Testis (tissue), 3 donors: ENCODE results near the gene NCMAP. TPM values are rescaled to one million over a fixed set of nuclear protein-coding genes. Genes with fewer than 3 reads are reported as not detected.

Experiments used
- DNase-seq: peaks from one replicate; pipeline ENCODE4 v3.0.0-alpha.2; 2019
- H3K27ac ChIP-seq, 2 donors: fragments of 200-600 bp; sonication (generic); one replicate each; pipeline ENCODE4 v1.5.1; 2019
- H3K27me3 ChIP-seq: fragments of 200-600 bp; sonication (generic); one replicate; pipeline ENCODE4 v1.5.1; 2019
- H3K36me3 ChIP-seq: fragments of 200-600 bp; sonication (generic); one replicate; pipeline ENCODE4 v1.5.1; 2017; ENCODE audit warnings: low read depth; ENCODE audit errors: missing control alignments
- H3K4me1 ChIP-seq: fragments of 200-600 bp; sonication (generic); one replicate; pipeline ENCODE4 v1.5.1; 2019
- H3K4me3 ChIP-seq, 2 donors: fragments of 200-600 bp; sonication (generic); one replicate each; pipeline ENCODE4 v1.5.1; 2017 to 2019
- H3K9me3 ChIP-seq: fragments of 200-600 bp; sonication (generic); one replicate; pipeline ENCODE4 v1.5.1; 2017
- POLR2A ChIP-seq: fragments of 450-650 bp; IDR thresholded peaks from one replicate; pipeline ENCODE4 v1.6.1; 2017; ENCODE audit warnings: antibody characterized with exemption, mild to moderate bottlenecking, moderate library complexity
- WGBS, 2 donors: methylation state at CpG; one replicate each; pipeline ENCODE4 v1.1.5; 2018; 5-methylcytosine and 5-hydroxymethylcytosine counted together
- intact Hi-C: fragments of 100-400 bp; cut with DNase I; formaldehyde crosslinking; loops from one replicate; pipeline ENCODE4 v1.15.1; 2023; ENCODE audit warnings: low total_unique reads
- polyA plus RNA-seq: library from polyadenylated mRNA; stranded (reverse); fragments of 350-450 nt; fragmentation: Illumina TruSeq; extraction: RNeasy Lipid Tissue Mini Kit (QIAGEN cat#74804); gene quantifications from one replicate; pipeline ENCODE4 v1.2.3, GENCODE V29; 2014; ENCODE audit warnings: low read depth, low replicate concordance; ENCODE audit not compliant: insufficient read depth
- total RNA-seq, 2 donors: library from RNA; depleted of rRNA; stranded (reverse); fragments of >200 nt; gene quantifications; one replicate each; pipeline ENCODE4 v1.2.3, GENCODE V29; 2016
- TF ChIP-seq, protein P1 (sequence below), 3 experiments: fragments of 450-650 bp in 2 of 3; fragments of 200-600 bp in 1 of 3; sonication (generic) in 1 of 3; IDR thresholded peaks; one replicate each; pipeline ENCODE4 v1.5.1; 2016 to 2019; ENCODE audit warnings: antibody characterized with exemption in 3 of 3, mild to moderate bottlenecking in 2 of 3, moderate library complexity in 1 of 3

Gene NCMAP
- total and polyA plus RNA-seq, 3 donors from 2014 or later, result 0.24 to 1.1 (median 0.26) TPM

DNA sequence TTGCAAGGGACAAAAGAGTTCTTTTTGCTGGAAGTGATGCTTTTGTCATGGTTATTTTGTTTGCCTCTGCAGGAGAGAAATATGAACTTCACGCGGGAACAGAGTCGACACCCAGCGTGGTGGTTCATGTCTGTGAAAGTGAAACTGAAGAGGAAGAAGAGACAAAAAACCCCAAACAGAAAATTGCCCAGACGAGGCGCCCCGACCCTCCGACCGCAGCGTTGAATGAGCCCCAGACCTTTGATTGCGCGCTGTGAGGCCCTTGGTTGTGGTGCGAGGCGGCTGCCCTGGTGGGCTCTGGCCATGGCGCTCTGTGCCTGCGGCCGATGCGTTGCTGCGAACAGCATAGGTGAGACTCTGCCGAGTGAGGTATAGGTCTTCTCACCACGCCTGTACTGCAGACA, 20.9 kb upstream of the NCMAP start:
- no peak for DNase-seq
- Histone ChIP-seq H3K36me3 (no peaks in the 10 kb centered on the region), H3K9me3 (no peaks in the 10 kb centered on the region), H3K4me3 (no peak overlapping the region), H3K27me3 (no peaks in the 10 kb centered on the region), H3K27ac (no peak overlapping the region), H3K4me1 (no peaks in the 10 kb centered on the region)
- WGBS, 2 donors, result 59 to 77% methylated on average over 21 of the region's 21 CpGs
- intact Hi-C loops, result no loop called here
- TF ChIP-seq, protein P1, sequence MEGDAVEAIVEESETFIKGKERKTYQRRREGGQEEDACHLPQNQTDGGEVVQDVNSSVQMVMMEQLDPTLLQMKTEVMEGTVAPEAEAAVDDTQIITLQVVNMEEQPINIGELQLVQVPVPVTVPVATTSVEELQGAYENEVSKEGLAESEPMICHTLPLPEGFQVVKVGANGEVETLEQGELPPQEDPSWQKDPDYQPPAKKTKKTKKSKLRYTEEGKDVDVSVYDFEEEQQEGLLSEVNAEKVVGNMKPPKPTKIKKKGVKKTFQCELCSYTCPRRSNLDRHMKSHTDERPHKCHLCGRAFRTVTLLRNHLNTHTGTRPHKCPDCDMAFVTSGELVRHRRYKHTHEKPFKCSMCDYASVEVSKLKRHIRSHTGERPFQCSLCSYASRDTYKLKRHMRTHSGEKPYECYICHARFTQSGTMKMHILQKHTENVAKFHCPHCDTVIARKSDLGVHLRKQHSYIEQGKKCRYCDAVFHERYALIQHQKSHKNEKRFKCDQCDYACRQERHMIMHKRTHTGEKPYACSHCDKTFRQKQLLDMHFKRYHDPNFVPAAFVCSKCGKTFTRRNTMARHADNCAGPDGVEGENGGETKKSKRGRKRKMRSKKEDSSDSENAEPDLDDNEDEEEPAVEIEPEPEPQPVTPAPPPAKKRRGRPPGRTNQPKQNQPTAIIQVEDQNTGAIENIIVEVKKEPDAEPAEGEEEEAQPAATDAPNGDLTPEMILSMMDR (IDR thresholded peaks at IDR 0.05), result no peak
- TF ChIP-seq POLR2A, result no peak

DNA sequence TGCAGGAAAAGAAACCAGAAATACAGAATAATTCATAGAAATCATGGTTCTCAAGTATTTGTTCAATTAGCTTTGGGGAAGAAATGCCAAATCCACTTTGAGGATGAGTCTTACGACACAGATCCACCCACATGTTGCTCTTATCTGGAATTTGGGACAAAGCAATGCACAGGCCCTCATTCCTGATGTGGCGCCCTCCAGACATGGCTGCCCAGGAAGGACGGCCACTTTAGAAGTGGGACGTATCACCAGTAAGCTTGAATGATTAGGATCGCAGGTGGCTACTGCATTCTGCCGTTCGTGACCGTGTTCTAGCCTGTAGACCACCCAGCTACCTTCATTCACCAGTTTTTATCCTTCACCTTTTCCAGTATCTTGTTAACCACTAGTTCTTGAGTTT, 20.1 kb upstream of the NCMAP start:
- no peak overlapping the region for H3K27ac ChIP-seq
- no peak for DNase-seq

DNA sequence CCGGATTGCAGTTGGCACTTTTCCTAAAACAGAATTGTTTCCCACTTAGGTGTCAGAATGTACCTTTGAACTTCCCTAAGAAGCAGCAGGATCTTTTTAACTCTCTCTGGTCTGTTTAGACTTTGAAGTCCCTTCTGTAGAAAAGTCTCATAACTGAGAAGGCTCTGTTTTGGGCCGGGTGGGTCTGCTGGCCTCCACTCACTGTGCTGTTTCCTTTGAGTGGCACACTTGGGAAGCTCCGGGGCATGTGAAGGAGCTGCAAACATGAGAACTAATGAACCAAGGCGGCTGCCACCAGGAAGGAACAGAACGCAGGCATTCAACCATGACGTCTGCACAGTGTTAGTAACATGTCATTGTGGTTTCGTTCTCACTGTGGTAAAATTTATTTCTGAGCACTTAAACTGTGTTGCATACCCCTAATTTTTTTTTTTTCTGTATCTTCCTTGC, 19.5 kb upstream of the NCMAP start:
- TF ChIP-seq POLR2A, result no peak
- TF ChIP-seq, protein P1 (IDR thresholded peaks at IDR 0.05), result no peak
- DNase-seq, result peak; percentile 25
- no peak overlapping the region for H3K27ac ChIP-seq
- WGBS, 2 donors, result 71% methylated on average over 7 of the region's 7 CpGs
- no peaks in the 10 kb centered on the region for H3K4me1 ChIP-seq
- no peak overlapping the region for H3K4me3 ChIP-seq
- H3K9me3 ChIP-seq, result no peaks in the 10 kb centered on the region
- H3K27me3 ChIP-seq, result no peaks in the 10 kb centered on the region
- intact Hi-C loops, result no loop called here
- no peaks in the 10 kb centered on the region for H3K36me3 ChIP-seq

More for the DNA sequence above, 20.1 kb upstream of the NCMAP start:
- H3K27me3 ChIP-seq, result no peaks in the 10 kb centered on the region
- no peak overlapping the region for H3K4me3 ChIP-seq
- H3K9me3 ChIP-seq, result no peaks in the 10 kb centered on the region
- no peaks in the 10 kb centered on the region for H3K36me3 ChIP-seq
- TF ChIP-seq, protein P1 (IDR thresholded peaks at IDR 0.05), result no peak
- no peak for TF ChIP-seq POLR2A
- no peaks in the 10 kb centered on the region for H3K4me1 ChIP-seq
- 89% methylated on average over 8 of the region's 8 CpGs for WGBS, 2 donors
- intact Hi-C loops, result no loop called here

DNA sequence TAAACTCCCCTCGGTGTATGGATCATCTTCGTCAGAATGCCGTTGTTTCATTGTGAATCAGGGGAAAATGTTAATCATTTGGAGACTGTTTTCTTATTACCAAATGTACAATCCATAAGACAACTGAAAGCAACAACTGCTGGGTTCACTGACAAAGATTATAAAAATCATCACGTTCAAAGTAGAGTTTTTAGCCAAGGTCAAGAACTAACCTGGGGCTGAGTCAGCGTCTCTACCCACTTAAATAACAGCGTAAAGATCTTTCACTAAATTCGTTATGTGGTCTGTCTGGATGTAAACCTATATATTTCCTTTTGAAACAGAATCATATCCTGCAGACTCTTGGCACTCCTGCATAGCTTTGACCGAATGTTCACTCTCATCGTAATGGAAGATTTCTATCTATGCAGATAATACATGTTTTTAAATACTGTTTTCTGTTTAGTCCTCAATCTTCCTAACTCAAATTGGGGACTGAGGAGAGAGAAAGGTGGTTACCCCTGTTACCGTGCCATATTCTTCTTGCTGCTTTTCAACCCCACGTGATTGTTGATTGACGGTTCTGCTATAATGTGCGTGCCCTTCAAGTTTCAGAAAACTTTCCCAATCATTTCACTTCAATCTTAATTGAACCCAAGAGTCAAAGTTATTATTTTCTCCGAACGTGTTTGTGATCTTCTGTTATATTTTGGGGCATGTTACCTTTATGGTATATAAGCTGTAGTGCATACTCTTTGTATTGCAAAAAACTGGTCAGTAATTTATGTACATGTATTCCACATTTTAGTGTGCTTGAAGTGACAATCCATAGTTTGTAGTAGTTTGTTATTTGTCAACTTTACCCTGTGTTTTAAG, 15.6 kb upstream of the NCMAP start:
- 81 to 84% methylated on average over 15 of the region's 15 CpGs for WGBS, 2 donors
- intact Hi-C loops, result no loop called here
- no peaks in the 10 kb centered on the region for H3K9me3 ChIP-seq
- DNase-seq, result no peak
- TF ChIP-seq, protein P1 (IDR thresholded peaks at IDR 0.05), result no peak
- no peak for TF ChIP-seq POLR2A
- H3K27ac ChIP-seq, result no peak overlapping the region
- H3K36me3 ChIP-seq, result no peaks in the 10 kb centered on the region
- no peak overlapping the region for H3K4me3 ChIP-seq
- no peaks in the 10 kb centered on the region for H3K4me1 ChIP-seq
- no peaks in the 10 kb centered on the region for H3K27me3 ChIP-seq
